GM21737 (cell line): ENCODE results near the gene PNN.
"Not testable (repeated sequence)": the region's sequence is repeated elsewhere in the genome, so short reads cannot be mapped to it uniquely, and the experiment has no call there.

Experiments
- ATAC-seq: cut with Tn5 transposase; IDR thresholded peaks from one replicate; pipeline ENCODE4 v1.9.1; 2021; ENCODE audit warnings: mild to moderate bottlenecking, moderate library complexity; ENCODE audit not compliant: unreplicated experiment

PNN gene

GRCh38 chr14:39180553-39180952 is 5.5 kb downstream of the PNN start:
- ATAC-seq: no peak

GRCh38 chr14:39181026-39181692 is 6.1 kb downstream of the PNN start:
- no peak for ATAC-seq

GRCh38 chr14:39181693-39182047 is 6.6 kb downstream of the PNN start:
- ATAC-seq: no peak

GRCh38 chr14:39182770-39183684 is 8.0 kb downstream of the PNN start:
- ATAC-seq: no peak

GRCh38 chr14:39183685-39184003 is 8.6 kb downstream of the PNN start:
- ATAC-seq: not testable (repeated sequence)

- ATAC-seq: no peak
Measured at GRCh38 chr14:39184628-39185255, 9.7 kb downstream of the PNN start.

GRCh38 chr14:39185256-39186049 is 10.4 kb downstream of the PNN start:
- no peak for ATAC-seq

GRCh38 chr14:39186941-39187525 is 12.0 kb downstream of the PNN start:
- no peak for ATAC-seq

- no peak for ATAC-seq
Measured at GRCh38 chr14:39203659-39204606, 28.9 kb downstream of the PNN start.

- not testable (repeated sequence) for ATAC-seq
Measured at GRCh38 chr14:39207430-39207829, 32.4 kb downstream of the PNN start.

- no peak for ATAC-seq
Measured at GRCh38 chr14:39211109-39211741, 36.2 kb downstream of the PNN start.

- no peak for ATAC-seq
Measured at GRCh38 chr14:39212034-39212433, 37.0 kb downstream of the PNN start.

GRCh38 chr14:39212693-39213092 is 37.6 kb downstream of the PNN start:
- no peak for ATAC-seq

- no peak for ATAC-seq
Measured at GRCh38 chr14:39217214-39217879, 42.3 kb downstream of the PNN start.

- no peak for ATAC-seq
Measured at GRCh38 chr14:39218171-39218769, 43.2 kb downstream of the PNN start.

- no peak for ATAC-seq
Measured at GRCh38 chr14:39219075-39219499, 44.0 kb downstream of the PNN start.

- ATAC-seq: not testable (repeated sequence)
Measured at GRCh38 chr14:39220473-39220872, 45.4 kb downstream of the PNN start.

- no peak for ATAC-seq
Measured at GRCh38 chr14:39228044-39228443, 53.0 kb downstream of the PNN start.
